WTC11 (cell line): ENCODE results near the gene RPH3AL. TPM values are rescaled to one million over a fixed set of nuclear protein-coding genes. Genes with fewer than 3 reads are reported as not detected.

Source experiments
- ATAC-seq: fragments of 200-7000 bp; cut with Tn5 transposase; 2 replicates; pipeline ENCODE4 v1.10.0; 2021; ENCODE audit warnings: mild to moderate bottlenecking, moderate library complexity
- CTCF ChIA-PET: fragments of 300-600 bp; sonication (Branson Sonifier 250); formaldehyde crosslinking; loops from one replicate; lab custom pipeline; 2021; ENCODE audit warnings: antibody characterized with exemption; lab: Charles Lee
- POLR2A ChIA-PET: fragments of 350-600 bp; sonication (Branson Sonifier 250); formaldehyde crosslinking; loops from one replicate; lab custom pipeline; 2021; ENCODE audit warnings: antibody characterized with exemption; lab: Charles Lee
- DNase-seq: peaks from one replicate; pipeline ENCODE4 v3.0.0; 2021; ENCODE audit warnings: low spot score
- H3K27ac Mint-ChIP-seq: 2 replicates; pipeline ENCODE4 v1.8.0; 2021; ENCODE audit warnings: mixed read lengths
- H3K27me3 Mint-ChIP-seq: 2 replicates; pipeline ENCODE4 v1.8.0; 2021; ENCODE audit warnings: low read depth, mild to moderate bottlenecking, moderate library complexity, mixed read lengths
- H3K36me3 Mint-ChIP-seq: 2 replicates; pipeline ENCODE4 v1.8.0; 2021; ENCODE audit warnings: mixed read lengths
- H3K4me1 Mint-ChIP-seq: 2 replicates; pipeline ENCODE4 v1.8.0; 2022; ENCODE audit warnings: mixed read lengths
- H3K4me3 Mint-ChIP-seq: 2 replicates; pipeline ENCODE4 v1.8.0; 2021; ENCODE audit warnings: mild to moderate bottlenecking, moderate library complexity, mixed read lengths
- H3K9me3 Mint-ChIP-seq: 2 replicates; pipeline ENCODE4 v1.8.0; 2021; ENCODE audit warnings: mixed read lengths
- ATF2 ChIP-seq: sonication (generic); formaldehyde crosslinking; IDR thresholded peaks from 2 replicates; pipeline ENCODE4 v1.8.1; 2022; ENCODE audit warnings: low read depth, missing genetic modification reagents, borderline replicate concordance
- FOXP1 ChIP-seq: sonication (generic); formaldehyde crosslinking; IDR thresholded peaks from 2 replicates; pipeline ENCODE4 v1.8.0; 2022; ENCODE audit warnings: missing genetic modification reagents, mild to moderate bottlenecking, moderate library complexity, borderline replicate concordance
- GABPB1 ChIP-seq: sonication (generic); formaldehyde crosslinking; IDR thresholded peaks from 2 replicates; pipeline ENCODE4 v1.8.1; 2023; ENCODE audit warnings: mild to moderate bottlenecking, missing genetic modification reagents
- GTF2I ChIP-seq: fragments of 250-450 bp; sonication (Bioruptor Pico); conservative IDR thresholded peaks from 2 replicates; pipeline ENCODE4 v1.4.0; 2021; ENCODE audit warnings: mild to moderate bottlenecking
- JUN ChIP-seq: sonication (generic); formaldehyde crosslinking; IDR thresholded peaks from 2 replicates; pipeline ENCODE4 v1.8.0; 2023; ENCODE audit warnings: mild to moderate bottlenecking, missing genetic modification reagents
- RORB ChIP-seq: fragments of 250-450 bp; sonication (Bioruptor Pico); IDR thresholded peaks from 2 replicates; pipeline ENCODE4 v1.9.0; 2021; ENCODE audit warnings: mild to moderate bottlenecking
- SOX15 ChIP-seq: fragments of 250-450 bp; sonication (Bioruptor Pico); IDR thresholded peaks from 2 replicates; pipeline ENCODE4 v1.9.0; 2021; ENCODE audit warnings: mild to moderate bottlenecking
- ZNF138 ChIP-seq: sonication (generic); formaldehyde crosslinking; conservative IDR thresholded peaks from 2 replicates; pipeline ENCODE4 v1.8.1; 2022; ENCODE audit warnings: mild to moderate bottlenecking, moderate library complexity, missing genetic modification reagents
- ZNF219 ChIP-seq: sonication (generic); formaldehyde crosslinking; IDR thresholded peaks from 2 replicates; pipeline ENCODE4 v1.8.0; 2023; ENCODE audit warnings: missing genetic modification reagents, mild to moderate bottlenecking, borderline replicate concordance
- ZNF232 ChIP-seq: sonication (generic); formaldehyde crosslinking; IDR thresholded peaks from 2 replicates; pipeline ENCODE4 v1.8.0; 2022; ENCODE audit warnings: mild to moderate bottlenecking, missing genetic modification reagents
- ZNF263 ChIP-seq: sonication (generic); formaldehyde crosslinking; IDR thresholded peaks from 2 replicates; pipeline ENCODE4 v1.8.1; 2022; ENCODE audit warnings: low read depth, mild to moderate bottlenecking, moderate library complexity, missing genetic modification reagents
- ZNF416 ChIP-seq: fragments of 250-450 bp; sonication (Bioruptor Pico); IDR thresholded peaks from 2 replicates; pipeline ENCODE4 v1.9.0; 2021; ENCODE audit warnings: mild to moderate bottlenecking, inconsistent platforms
- total RNA-seq: library from RNA; stranded (reverse); gene quantifications from 3 replicates; pipeline ENCODE4 v1.2.3, GENCODE V29; 2021
- TF ChIP-seq, protein P1 (sequence below): sonication (generic); formaldehyde crosslinking; IDR thresholded peaks from 2 replicates; pipeline ENCODE4 v1.8.1; 2023; ENCODE audit warnings: mild to moderate bottlenecking, missing genetic modification reagents, borderline replicate concordance
- TF ChIP-seq, protein P2 (sequence below): sonication (generic); formaldehyde crosslinking; IDR thresholded peaks from 2 replicates; pipeline ENCODE4 v1.8.1; 2023; ENCODE audit warnings: mild to moderate bottlenecking, missing genetic modification reagents, moderate library complexity
- TF ChIP-seq, protein P3 (sequence below): sonication (generic); formaldehyde crosslinking; IDR thresholded peaks from 2 replicates; pipeline ENCODE4 v1.8.1; 2022; ENCODE audit warnings: missing genetic modification reagents, borderline replicate concordance
- TF ChIP-seq, protein P4 (sequence below): sonication (generic); formaldehyde crosslinking; IDR thresholded peaks from 2 replicates; pipeline ENCODE4 v1.8.1; 2022; ENCODE audit warnings: mild to moderate bottlenecking, moderate library complexity, missing genetic modification reagents
- TF ChIP-seq, protein P5 (sequence below): sonication (generic); formaldehyde crosslinking; IDR thresholded peaks from 2 replicates; pipeline ENCODE4 v1.8.1; 2023; ENCODE audit warnings: mild to moderate bottlenecking, missing genetic modification reagents
- TF ChIP-seq, protein P6 (sequence below): fragments of 250-450 bp; sonication (Bioruptor Pico); conservative IDR thresholded peaks from 2 replicates; pipeline ENCODE4 v1.9.0; 2021; ENCODE audit warnings: mild to moderate bottlenecking

Gene RPH3AL
- total RNA-seq, 1 experiment from 2014 or later = 2.0 TPM

DNA sequence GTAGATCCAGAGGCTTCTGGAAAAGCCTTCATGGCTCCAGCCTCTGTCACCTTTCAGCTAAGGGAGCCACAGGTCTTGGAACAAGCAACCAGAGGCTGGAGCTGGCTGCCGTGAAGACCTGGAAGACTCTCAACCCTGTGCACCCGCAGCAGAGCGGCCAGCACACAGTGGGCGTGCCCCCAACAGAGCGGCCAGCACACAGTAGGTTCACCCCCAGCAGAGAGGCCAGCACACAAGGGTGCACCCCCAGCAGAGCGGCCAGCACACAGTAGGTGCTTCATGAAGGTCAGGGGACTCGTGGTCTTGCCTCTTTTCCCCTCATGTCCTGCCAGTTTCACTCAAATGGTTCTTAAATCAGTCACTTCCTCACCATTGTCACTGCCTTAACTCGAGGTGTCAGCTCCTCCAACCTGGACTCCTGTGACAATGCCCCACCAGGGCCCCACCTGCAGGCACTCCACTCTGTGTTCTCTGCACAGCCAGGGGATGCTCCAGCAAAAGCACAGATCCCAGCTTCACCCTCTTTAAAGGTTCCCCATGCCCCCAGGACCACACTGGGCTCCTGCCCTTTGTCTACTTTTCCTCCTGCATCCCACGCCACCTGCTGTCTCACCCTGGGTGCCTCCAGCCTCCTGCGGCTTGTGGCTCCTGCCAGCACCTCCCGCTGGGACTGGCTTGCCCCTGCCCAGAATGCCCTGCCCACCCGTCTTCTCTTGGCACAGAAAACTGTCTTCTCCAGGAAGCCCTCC is 128.7 kb downstream of the RPH3AL start:
- H3K9me3 Mint-ChIP-seq = no peaks in the 10 kb centered on the region; the same call in 1 of the 2 replicates
- ATAC-seq (no peak), DNase-seq (peak; percentile 6)
- H3K27me3 Mint-ChIP-seq = no peaks in the 10 kb centered on the region
- TF ChIP-seq ZNF416 (CRISPR knock-in tag) (no peak), SOX15 (no peak), RORB (CRISPR knock-in tag) (no peak), JUN (no peak), ZNF219 (no peak), GTF2I (CRISPR knock-in tag) (no peak), ZNF138 (CRISPR knock-in tag) (no peak), GABPB1 (no peak)
- TF ChIP-seq, protein P1, sequence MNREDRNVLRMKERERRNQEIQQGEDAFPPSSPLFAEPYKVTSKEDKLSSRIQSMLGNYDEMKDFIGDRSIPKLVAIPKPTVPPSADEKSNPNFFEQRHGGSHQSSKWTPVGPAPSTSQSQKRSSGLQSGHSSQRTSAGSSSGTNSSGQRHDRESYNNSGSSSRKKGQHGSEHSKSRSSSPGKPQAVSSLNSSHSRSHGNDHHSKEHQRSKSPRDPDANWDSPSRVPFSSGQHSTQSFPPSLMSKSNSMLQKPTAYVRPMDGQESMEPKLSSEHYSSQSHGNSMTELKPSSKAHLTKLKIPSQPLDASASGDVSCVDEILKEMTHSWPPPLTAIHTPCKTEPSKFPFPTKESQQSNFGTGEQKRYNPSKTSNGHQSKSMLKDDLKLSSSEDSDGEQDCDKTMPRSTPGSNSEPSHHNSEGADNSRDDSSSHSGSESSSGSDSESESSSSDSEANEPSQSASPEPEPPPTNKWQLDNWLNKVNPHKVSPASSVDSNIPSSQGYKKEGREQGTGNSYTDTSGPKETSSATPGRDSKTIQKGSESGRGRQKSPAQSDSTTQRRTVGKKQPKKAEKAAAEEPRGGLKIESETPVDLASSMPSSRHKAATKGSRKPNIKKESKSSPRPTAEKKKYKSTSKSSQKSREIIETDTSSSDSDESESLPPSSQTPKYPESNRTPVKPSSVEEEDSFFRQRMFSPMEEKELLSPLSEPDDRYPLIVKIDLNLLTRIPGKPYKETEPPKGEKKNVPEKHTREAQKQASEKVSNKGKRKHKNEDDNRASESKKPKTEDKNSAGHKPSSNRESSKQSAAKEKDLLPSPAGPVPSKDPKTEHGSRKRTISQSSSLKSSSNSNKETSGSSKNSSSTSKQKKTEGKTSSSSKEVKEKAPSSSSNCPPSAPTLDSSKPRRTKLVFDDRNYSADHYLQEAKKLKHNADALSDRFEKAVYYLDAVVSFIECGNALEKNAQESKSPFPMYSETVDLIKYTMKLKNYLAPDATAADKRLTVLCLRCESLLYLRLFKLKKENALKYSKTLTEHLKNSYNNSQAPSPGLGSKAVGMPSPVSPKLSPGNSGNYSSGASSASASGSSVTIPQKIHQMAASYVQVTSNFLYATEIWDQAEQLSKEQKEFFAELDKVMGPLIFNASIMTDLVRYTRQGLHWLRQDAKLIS = no peak
- TF ChIP-seq, protein P2, sequence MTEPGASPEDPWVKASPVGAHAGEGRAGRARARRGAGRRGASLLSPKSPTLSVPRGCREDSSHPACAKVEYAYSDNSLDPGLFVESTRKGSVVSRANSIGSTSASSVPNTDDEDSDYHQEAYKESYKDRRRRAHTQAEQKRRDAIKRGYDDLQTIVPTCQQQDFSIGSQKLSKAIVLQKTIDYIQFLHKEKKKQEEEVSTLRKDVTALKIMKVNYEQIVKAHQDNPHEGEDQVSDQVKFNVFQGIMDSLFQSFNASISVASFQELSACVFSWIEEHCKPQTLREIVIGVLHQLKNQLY = no peak
- no peak overlapping the region for H3K4me3 Mint-ChIP-seq
- H3K27ac Mint-ChIP-seq = no peak overlapping the region
- peaks cover 5% of the 10 kb centered on the region for H3K4me1 Mint-ChIP-seq
- ChIA-PET CTCF (no interaction called here), POLR2A (no interaction called here)
- H3K36me3 Mint-ChIP-seq = no peaks in the 10 kb centered on the region

DNA sequence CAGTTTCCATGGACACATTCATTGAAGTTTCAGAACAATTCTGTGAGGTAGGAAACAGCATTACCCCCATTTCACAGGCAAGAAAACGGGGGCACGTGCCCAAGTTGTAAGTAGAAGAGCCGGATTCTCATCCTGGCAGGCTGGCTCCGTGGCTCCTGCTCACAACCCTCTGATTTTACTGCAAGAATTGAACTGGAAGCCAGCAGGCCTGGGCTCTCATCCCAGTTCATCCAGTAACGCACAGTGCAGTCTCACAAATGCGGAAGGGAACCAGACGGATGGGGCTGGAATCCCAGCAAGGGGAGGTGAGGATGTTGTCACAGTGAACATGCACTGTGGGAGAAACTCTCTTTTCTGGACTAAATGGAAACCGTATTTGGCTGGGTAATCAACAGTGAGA is 130.4 kb downstream of the RPH3AL start:
- no peak overlapping the region for H3K27ac Mint-ChIP-seq
- DNase-seq = no peak
- no peak for ATAC-seq
- TF ChIP-seq, protein P3, sequence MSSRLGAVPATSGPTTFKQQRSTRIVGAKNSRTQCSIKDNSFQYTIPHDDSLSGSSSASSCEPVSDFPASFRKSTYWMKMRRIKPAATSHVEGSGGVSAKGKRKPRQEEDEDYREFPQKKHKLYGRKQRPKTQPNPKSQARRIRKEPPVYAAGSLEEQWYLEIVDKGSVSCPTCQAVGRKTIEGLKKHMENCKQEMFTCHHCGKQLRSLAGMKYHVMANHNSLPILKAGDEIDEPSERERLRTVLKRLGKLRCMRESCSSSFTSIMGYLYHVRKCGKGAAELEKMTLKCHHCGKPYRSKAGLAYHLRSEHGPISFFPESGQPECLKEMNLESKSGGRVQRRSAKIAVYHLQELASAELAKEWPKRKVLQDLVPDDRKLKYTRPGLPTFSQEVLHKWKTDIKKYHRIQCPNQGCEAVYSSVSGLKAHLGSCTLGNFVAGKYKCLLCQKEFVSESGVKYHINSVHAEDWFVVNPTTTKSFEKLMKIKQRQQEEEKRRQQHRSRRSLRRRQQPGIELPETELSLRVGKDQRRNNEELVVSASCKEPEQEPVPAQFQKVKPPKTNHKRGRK (CRISPR knock-in tag) = no peak
- TF ChIP-seq, protein P4, sequence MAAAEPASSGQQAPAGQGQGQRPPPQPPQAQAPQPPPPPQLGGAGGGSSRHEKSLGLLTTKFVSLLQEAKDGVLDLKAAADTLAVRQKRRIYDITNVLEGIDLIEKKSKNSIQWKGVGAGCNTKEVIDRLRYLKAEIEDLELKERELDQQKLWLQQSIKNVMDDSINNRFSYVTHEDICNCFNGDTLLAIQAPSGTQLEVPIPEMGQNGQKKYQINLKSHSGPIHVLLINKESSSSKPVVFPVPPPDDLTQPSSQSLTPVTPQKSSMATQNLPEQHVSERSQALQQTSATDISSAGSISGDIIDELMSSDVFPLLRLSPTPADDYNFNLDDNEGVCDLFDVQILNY (CRISPR knock-in tag) = no peak
- TF ChIP-seq ZNF232 (no peak), ATF2 (CRISPR knock-in tag) (no peak), ZNF263 (CRISPR knock-in tag) (no peak), FOXP1 (CRISPR knock-in tag) (no peak), JUN (no peak)
- TF ChIP-seq, protein P5, sequence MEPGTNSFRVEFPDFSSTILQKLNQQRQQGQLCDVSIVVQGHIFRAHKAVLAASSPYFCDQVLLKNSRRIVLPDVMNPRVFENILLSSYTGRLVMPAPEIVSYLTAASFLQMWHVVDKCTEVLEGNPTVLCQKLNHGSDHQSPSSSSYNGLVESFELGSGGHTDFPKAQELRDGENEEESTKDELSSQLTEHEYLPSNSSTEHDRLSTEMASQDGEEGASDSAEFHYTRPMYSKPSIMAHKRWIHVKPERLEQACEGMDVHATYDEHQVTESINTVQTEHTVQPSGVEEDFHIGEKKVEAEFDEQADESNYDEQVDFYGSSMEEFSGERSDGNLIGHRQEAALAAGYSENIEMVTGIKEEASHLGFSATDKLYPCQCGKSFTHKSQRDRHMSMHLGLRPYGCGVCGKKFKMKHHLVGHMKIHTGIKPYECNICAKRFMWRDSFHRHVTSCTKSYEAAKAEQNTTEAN (CRISPR knock-in tag) = no peak
- TF ChIP-seq, protein P6, sequence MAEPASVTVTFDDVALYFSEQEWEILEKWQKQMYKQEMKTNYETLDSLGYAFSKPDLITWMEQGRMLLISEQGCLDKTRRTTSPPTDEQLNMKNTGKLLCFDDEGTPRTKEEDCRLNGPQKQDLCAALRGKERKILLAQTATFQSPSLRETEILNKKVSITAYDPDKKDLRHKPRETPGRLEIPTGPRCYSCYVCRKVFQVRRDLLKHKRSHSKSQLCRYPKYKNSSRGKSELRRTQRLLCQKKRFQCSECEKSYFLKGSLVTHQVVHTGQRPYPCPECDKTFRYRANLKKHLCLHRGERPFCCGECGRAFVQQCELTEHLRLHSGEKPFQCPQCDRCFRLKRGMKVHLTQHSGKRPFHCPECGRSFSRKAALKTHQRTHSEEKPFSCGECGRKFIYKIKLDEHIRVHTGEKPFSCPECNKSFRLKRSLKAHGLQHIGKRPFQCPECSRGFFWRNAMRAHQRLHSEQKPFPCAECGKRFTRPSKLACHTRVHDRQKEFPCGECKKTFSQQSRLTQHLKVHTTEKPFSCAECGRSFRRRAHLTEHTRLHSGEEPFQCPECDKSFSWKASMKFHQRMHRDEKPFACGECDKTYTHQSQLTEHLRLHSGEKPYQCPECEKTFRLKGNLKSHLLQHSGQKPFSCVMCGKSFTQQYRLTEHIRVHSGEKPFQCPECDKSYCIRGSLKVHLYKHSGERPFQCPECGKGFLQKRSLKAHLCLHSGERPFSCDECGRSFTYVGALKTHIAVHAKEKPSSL = no peak
- TF ChIP-seq, all 79 proteins: peak for 0
- peaks cover 5% of the 10 kb centered on the region for H3K4me1 Mint-ChIP-seq
- no peaks in the 10 kb centered on the region; the same call in 1 of the 2 replicates for H3K9me3 Mint-ChIP-seq
- no peak overlapping the region for H3K4me3 Mint-ChIP-seq
- POLR2A ChIA-PET = no interaction called here
- H3K27me3 Mint-ChIP-seq = no peaks in the 10 kb centered on the region
- CTCF ChIA-PET = no interaction called here
- H3K36me3 Mint-ChIP-seq = no peaks in the 10 kb centered on the region
